Stimulated activated CD4-positive, alpha-beta T cell treated with anti-CD3 and anti-CD28 coated beads, Interleukin-4, amount 100 ng/mL, for 4 hours (primary cell): Measurements from ENCODE around the gene CENPF.
"Not testable (repeated sequence)": the region's sequence is repeated elsewhere in the genome, so short reads cannot be mapped to it uniquely, and the experiment has no call there.

Experiments used
- DNase-seq, 2 experiments: peaks; one replicate each; pipeline ENCODE4 v3.0.0-alpha.2; 2020

CENPF gene

DNA sequence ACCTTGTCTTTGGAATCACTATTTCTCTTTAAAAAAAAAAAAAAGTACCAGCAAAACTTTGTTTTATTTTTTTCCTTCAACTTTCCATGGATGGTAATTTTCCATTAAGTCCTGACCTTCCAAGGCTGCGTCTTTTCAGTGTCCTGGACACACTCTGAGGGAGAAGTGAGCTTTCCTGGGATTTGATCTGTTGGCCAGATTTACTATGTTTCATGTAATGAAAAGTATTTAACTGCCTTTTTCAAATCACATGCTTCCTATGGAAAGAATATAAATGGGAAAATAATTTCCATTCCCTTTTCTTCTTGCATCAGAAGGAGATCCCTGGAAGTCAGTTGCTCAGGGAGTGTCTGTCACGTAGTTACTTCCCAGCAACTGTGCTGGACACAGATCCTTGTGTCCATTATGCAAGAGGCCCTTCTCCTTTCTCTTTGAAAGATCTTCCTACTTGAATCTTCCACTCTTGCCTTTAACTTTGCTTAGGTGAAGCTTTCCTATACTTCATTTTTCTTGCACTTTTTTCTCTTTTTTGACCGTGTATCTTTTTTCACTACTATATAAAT lies 59.3 kb downstream of the CENPF start:
- DNase-seq = no peak

DNA sequence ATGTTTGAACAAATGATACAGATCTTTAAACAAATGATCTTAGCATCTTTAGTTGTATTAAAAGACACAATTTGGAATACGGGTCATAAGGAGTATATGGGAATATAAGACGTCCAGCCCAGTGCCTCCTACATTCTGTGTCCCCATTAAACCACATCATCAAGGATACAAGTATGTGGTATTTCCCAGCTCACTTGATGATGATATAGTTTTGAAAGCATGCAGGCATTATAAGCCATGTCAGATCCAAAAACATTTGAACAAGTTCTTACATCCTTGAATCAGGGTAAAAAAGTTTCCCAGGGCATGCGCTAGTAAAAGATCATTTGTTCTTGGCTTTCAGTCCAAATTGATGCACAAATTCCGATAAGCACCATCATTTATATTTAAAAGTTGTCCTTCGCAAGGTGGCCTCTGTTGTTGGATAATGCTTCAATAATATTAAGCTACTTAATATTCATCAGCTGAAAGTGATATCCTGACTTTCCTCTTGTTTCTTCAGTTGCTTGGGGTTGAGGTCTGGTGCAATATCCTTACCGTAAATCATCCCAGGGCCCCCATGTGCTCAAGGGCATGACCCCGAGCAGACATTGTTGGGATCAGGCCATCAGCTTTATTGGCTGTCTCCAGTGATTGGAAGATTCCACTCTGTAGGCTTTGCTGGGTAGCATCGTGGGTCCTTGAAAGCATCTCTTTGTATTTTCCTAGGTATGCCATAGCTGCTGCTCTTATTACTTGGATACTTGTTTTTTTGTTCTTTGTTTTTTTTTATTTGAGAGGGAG lies 61.8 kb downstream of the CENPF start:
- DNase-seq = no peak

DNA sequence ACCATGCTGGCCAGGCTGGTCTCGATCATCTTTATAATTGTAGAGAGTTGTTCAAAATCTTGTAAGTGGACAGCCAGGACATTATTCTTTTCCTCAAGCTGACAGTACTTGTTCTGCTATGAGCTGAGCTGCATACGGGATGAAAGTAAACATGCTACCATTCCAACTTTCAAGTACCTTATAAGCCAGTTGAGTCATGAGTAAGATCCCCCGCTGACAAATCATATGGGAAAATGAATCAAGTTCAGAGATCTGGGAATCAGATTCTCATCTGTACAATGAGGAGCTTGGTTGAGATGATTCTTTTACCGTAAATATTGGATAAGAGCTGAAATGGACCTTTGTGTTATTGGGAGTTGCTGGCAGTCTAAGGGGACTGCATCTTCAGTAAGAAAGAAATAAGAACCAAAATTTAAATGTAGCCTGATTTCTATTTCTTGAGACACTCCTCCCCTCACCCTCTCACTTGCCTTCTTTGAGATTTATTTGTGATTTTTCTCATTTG lies 62.7 kb downstream of the CENPF start:
- no peak for DNase-seq

DNA sequence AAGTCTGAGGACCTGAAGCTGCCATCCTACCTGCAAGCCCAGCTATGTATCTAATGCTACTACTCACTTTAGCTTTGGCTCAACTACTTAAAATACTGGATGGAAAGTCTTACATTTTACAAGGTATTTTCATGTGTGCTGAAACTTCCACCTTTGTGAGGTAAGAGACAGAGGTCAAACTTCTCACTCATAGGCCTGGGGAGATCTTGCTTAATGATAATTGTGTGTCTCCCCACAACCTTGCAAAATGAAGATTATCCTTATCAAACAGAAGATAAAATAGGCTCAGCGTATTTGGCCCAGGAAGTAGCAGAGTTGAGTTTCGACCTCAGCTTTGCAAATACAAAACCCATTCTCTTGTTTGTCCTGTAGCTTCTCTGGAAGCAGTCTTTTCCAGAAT lies 63.7 kb downstream of the CENPF start:
- no peak for DNase-seq

DNA sequence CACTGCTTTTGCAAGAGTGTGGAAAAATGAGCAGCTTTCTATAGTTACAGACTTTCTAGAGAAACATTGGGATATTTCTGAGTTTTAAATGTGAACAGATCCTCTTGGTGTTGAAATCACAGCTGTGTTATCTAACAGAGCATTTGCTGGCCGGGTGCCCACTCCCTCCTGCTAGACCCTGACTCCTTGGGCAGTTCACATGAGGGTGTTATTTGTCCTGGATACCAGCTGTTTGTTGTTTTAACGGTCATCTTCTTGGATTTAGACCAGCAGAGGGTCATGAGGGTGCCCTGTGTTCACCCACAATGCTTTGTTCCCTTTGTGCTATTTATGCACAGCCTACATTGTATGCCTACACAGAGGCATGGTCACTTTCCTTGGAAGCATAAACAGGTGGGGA lies 67.1 kb downstream of the CENPF start:
- DNase-seq = no peak

DNA sequence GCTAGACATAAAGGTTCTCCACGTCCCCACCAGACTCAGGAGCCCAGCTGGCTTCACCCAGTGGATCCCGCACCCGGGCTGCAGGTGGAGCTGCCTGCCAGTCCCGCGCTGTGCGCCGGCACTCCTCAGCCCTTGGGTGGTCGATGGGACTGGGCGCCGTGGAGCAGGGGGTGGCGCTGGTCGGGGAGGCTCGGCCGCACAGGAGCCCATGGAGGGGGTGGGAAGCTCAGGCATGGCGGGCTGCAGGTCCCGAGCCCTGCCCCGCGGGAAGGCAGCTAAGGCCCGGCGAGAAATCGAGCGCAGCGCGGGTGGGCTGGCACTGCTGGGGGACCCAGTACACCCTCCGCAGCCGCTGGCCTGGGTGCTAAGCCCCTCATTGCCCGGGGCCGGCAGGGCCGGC lies 70.0 kb downstream of the CENPF start:
- DNase-seq = not testable (repeated sequence)

DNA sequence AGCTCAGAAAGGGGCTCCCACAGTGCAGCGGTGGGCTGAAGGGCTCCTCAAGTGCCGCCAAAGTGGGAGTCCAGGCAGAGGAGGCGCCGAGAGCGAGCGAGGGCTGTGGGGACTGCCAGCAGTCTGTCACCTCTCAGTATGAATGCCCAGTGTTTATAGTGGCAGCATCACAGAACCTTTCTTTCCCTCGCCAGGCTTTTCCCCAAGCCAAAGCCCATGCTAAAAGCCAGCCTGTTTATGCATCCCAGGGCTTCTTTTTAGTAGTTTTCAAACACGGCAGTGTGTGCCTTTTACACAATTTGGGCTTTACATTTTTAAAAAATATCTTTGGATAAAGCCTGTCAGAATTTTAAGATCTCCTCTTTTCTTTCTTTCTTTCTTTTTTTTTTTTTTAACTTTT lies 70.6 kb downstream of the CENPF start:
- no peak for DNase-seq

DNA sequence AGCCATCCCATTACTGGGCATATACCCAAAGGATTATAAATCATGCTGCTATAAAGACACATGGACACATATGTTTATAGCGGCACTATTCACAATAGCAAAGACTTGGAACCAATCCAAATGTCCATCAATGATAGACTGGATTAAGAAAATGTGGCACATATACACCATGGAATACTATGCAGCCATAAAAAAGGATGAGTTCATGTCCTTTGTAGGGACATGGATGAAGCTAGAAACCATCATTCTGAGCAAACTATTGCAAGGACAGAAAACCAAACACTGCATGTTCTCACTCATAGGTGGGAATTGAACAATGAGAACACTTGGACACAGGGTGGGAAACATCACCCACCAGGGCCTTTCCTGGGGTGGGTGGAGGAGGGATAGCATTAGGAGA lies 72.5 kb downstream of the CENPF start:
- not testable (repeated sequence) for DNase-seq

DNA sequence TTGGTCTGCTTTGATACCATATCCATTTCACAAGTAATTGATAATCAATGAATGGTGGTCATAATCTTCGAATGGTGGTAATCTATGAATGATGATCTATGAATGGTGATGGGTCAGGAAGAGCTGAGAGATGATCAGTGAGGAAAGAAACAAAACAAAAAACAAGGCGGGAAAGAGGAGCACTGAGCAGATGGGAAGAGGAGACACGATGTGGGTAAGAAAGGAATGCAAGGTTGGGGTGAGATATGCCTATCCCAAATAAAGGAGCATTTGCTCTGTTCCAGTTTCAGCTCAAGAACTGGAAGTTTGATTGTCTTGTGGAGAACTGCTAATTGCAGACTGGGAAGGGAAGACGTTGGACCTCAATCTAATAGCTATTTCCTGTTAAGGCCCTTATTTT lies 73.8 kb downstream of the CENPF start:
- no peak for DNase-seq

DNA sequence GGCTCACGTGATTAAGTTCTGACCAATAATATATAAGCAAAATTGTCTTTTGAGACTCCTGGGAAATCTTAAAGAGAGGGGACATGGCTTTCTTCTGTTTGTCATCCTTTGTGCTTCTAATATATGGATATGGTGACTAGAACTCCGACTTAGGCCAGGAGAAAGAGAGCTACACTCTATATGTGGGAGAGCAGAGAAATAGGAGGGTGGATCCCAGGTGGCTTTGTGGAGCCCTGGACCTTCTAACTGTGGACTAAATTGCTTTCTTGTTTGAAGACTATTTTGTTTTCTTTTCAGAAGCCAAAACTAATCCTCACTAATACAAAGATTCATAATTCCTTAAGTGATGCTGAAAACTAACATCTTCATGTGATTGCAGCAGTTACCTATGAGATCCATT lies 75.0 kb downstream of the CENPF start:
- DNase-seq = no peak

DNA sequence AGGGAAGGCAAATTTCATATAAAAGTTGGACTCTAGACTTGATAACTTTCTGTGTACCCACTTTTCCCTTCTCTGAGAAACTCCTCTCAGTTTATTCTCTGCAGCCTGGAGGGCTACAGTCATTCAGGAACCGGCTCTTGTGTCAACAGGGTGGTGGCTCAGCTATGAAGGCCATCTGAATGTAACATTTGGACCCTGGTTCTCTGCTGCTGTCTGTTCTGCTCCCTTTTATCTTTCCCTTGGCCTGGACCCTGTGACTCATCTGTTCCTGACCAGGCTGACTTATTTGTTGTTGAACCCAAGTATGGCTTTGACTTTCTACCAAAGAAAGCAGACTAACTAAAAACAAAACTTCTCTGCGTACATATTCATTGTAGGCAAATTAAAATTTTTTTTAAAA lies 75.4 kb downstream of the CENPF start:
- no peak for DNase-seq

DNA sequence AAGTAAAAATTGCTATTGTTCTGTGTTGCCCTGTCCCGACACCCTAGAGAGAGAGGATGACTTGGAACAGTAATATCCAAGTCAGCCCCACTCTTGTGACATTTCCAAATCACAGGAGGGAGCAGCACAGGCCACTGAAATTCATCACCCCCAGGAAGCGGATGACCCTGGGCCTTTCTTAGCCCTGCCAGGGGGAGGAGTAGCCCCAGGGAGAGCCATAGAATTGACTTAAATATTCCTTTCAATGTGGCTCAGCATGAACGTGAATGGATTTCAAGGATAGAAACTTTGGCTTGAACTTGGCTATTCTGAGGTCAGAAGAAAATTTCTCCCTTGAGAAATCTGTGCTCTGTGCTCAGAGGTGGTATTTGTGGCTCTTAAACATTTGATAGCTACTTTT lies 80.6 kb downstream of the CENPF start:
- no peak for DNase-seq

DNA sequence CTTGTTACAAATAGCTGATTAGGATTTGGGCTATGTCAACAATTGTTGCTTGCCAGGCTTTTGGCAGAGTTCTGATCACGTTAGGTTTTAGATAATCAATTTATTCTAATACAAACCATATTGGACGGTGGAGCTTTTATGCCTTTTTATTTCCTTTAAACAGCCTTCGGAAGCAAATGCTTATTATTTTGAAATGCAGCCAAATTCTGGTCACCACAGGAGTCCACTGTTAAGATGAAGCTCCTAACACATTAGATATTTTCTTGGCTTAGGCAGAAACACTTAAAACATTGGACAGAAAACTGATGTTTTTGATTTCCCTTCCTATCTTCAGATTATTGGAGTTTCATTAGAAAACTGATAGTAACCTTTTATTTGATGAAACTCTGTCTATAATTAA lies 82.9 kb downstream of the CENPF start:
- no peak for DNase-seq

DNA sequence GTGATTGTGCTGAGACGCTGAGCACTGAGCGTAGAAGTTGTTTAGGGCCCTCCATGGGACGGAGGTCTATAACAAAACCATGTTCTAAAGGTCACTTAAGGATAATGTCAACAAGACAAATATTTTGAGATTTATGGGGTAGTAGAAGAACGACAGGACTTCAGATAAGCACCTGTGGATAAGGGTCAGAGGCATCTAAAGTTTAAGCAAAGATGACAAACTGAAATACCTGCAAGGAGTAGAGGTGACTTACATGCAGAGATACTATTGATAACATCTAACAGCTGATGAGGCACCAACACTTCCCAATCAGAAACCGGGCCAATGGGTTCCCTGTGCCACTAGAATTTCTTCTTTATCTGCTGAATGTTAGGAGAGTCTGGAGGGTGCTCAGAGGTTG lies 83.5 kb downstream of the CENPF start:
- DNase-seq = no peak

DNA sequence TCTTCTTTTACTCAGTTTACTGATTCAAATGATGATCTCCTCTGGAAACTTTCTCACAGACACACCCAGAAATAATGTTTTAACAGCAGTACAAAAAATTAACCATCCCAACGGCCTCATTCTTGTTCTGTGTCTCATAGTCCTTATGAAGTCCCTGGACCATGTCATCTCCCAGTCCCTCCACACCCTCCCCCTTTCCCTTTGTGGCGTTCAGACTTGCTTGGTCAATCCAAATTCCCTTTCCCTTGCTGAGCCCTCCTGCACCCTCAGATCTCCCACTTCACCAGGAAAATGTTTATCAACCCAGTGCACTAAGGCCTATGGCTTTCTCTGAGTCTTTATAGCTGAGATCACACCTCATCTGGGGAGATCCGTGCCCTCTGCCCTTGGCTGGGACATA lies 85.9 kb downstream of the CENPF start:
- no peak for DNase-seq

DNA sequence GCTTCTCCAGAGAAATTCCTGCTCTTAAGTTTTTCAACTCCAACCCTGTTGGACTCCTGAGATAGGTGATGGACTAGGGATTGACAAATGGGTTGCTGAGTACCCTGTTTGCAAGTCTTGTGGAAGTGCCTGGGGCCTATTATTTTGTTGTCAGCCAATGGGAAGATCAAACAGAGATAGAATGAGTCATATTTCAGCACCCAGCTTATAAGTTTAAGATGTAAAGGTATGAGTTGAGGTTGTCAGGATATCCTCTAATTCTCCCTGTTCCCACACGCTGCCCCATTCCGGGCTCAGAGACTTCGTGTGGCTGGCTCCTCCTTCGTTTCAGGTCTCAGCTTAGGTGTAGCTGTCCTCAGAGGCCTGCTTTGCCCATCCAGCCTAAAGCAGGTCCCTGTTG lies 91.8 kb downstream of the CENPF start:
- DNase-seq = no peak

DNA sequence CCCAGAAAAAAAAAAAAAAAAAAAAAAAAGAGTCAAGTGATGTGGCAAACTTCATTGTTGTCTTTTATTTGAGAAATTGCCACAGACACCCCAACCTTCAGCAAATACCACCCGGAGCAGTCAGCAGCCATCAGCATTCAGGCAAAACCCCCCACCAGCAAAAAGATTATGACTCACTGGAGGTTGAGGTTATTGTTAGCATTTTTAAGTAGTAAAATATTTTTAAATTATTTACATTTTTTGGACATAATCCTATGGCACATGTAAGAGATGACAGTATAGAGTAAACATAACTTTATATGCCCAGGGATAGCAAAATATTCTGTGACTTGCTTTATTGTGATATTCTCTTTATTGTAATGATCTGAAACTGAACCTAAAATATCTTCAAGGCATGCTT lies 95.6 kb downstream of the CENPF start:
- DNase-seq = no peak

DNA sequence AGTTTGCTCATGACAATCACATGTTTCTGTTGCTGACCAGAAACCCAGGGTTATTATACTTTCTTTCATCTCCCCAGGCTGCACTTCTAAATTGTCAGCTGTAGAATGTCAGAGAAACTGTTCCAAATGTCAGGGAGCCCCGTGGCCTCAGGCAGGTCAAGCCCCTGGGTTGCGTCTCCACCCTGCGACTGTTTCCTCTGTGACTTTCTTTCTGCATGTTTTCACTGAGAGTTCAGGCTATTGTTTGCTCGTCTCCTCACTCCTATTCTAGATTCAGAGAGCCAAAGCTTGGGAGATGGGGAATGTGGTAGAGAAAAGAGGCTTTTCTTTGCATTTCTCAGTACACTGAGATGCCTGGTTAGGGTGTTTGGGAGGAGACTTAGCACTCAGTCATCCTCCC lies 97.4 kb downstream of the CENPF start:
- no peak for DNase-seq

DNA sequence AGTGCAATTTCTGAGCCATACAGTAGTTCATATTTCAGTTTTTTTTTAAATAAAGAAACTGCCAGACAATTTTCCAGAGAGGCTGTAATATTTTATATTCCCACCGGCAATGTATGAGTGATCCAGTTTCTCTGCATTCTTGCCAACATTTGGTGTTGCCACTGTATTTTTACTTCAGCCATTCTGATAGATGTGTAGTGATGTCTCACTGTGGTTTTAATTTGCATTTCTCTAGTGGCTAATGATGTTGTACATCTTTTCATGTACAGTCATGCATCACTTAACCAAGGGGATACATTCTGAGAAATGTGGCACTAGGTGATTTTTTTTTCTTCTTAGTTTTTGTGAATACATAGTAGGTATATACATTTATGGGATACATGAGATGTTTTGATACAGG lies 99.6 kb downstream of the CENPF start:
- DNase-seq = no peak

DNA sequence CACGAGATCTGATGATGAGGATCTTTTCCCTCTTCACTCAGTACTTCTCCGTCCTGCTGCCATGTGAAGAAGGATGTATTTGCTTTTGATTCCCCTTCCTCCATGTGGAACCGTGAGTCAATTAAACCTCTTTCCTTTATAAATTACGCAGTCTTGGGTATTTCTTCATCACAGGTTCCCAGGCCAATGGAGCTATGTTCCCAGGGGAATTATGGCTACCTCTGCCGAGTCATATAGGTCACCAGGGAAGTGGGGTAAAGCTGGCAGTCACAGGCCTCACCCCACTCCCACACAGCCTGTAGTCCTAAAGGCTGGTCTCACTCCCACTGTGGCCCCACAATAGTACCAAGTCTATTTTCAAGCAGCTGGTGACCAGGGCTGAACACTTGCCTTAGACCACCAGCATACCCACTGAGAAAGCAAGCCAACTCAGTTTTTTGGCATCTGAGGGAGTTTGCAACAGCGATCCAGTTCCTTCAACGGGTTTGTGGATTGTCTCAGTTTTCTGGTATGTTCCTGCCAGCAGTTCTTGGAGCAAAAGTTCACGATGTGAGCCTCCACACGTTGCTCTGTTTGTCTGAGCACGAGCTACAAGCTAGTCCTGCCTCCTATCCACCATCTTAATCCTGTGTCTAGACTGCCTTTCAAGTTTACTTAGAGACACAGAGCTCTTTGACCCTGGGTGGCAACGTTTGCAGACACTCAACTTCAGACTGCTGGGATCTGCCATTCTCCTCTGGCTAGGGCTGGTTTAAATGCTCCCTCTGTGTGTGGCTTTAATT lies 104.5 kb downstream of the CENPF start:
- DNase-seq = no peak

DNA sequence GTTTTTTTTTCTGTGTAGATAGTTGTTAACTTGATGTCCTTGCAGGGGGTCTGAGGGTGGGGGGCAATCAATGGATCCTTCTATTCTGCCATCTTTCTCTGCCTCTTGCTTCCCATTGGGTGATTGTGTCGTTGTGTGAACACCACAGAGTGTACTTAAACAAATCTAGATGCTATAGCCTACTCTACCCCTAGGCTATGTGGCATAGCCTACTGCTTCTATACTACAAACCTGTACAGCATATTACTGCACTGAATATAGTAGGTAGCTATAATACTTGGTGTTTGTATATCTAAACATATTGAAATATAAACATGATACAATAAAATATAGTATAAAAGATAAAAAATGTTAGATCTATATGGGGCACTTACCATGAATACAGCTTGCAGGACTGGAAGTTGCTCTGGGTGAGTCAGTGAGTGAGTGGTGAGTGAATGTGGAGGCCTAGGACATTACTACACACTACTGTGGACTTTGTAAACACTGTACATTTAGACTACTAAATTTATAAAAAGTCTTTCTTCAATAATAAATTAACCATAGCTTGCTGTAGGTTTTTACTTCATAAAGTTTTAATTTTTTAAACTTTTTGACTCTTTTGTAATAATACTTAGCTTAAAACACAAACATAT lies 105.4 kb downstream of the CENPF start:
- no peak for DNase-seq

DNA sequence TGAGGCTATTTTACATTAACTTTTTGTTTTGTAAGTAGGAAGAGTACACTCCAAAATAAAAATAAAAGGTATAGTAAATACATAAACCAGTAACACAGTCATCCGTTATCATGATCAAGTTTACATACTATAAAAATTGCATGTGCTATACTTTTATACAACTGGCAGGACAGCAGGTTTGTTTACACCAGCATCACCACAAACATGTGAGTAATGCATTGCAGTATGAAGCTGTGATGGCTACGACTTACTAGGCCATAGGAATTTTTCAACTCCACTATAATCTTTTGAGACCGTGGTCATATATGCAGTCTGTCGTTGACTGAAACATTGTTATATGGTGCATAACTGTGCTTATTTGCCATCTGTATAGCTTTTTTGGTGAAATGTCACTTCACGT lies 106.2 kb downstream of the CENPF start:
- no peak for DNase-seq

DNA sequence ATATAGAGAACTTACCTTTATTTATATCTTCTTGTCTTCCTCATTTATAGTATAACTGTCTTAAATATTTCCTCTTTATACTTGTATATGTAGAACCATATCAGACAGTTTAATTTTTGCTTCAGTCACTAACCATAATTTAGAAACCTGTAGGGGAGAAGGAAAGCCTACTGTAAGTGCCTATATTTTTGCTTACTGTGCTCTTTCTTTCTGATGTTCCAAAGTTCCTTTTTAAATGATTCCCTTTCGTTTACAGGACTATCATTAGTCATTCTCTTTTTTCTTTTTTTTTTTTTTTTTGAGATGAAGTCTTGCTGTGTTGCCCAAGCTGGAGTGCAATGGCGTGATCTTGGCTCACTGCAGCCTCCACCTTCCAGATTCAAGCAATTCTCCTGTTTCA lies 109.7 kb downstream of the CENPF start:
- DNase-seq = no peak
